Measurements from ENCODE around the gene CTNNA2.
"Not testable (repeated sequence)": the region's sequence is repeated elsewhere in the genome, so short reads cannot be mapped to it uniquely, and the experiment has no call there.

The CTNNA2 gene

GRCh38 chr2:80148906-80149305, 636.1 kb downstream of the CTNNA2 start:
- no peak for DNase-seq (ENCODE audit: low read depth)

- DNase-seq (ENCODE audit: low read depth) = no peak
These were observed 637.1 kb downstream of the CTNNA2 start for GRCh38 chr2:80149991-80150390.

GRCh38 chr2:80151248-80151647, 638.4 kb downstream of the CTNNA2 start:
- DNase-seq (ENCODE audit: low read depth) = no peak

- DNase-seq (ENCODE audit: low read depth) = no peak
These were observed 638.8 kb downstream of the CTNNA2 start for GRCh38 chr2:80151651-80152050.

GRCh38 chr2:80153151-80153550, 640.3 kb downstream of the CTNNA2 start:
- no peak for DNase-seq (ENCODE audit: low read depth)

GRCh38 chr2:80153768-80154167, 640.9 kb downstream of the CTNNA2 start:
- DNase-seq (ENCODE audit: low read depth) = no peak

- DNase-seq (ENCODE audit: low read depth) = no peak
These were observed 641.5 kb downstream of the CTNNA2 start for GRCh38 chr2:80154231-80154915.

- no peak for DNase-seq (ENCODE audit: low read depth)
These were observed 651.5 kb downstream of the CTNNA2 start for GRCh38 chr2:80164375-80164774.

GRCh38 chr2:80166483-80167171, 653.8 kb downstream of the CTNNA2 start:
- DNase-seq (ENCODE audit: low read depth) = no peak

- no peak for DNase-seq (ENCODE audit: low read depth)
These were observed 654.5 kb downstream of the CTNNA2 start for GRCh38 chr2:80167284-80167808.

- no peak for DNase-seq (ENCODE audit: low read depth)
These were observed 655.2 kb downstream of the CTNNA2 start for GRCh38 chr2:80168037-80168436.

- DNase-seq (ENCODE audit: low read depth) = no peak
These were observed 656.0 kb downstream of the CTNNA2 start for GRCh38 chr2:80168801-80169200.

GRCh38 chr2:80169811-80170594, 657.2 kb downstream of the CTNNA2 start:
- no peak for DNase-seq (ENCODE audit: low read depth)

- DNase-seq (ENCODE audit: low read depth) = no peak
These were observed 672.2 kb downstream of the CTNNA2 start for GRCh38 chr2:80185091-80185490.

- DNase-seq (ENCODE audit: low read depth) = no peak
These were observed 673.4 kb downstream of the CTNNA2 start for GRCh38 chr2:80186262-80186661.

GRCh38 chr2:80187156-80187555, 674.3 kb downstream of the CTNNA2 start:
- DNase-seq (ENCODE audit: low read depth) = no peak

- no peak for DNase-seq (ENCODE audit: low read depth)
These were observed 677.3 kb downstream of the CTNNA2 start for GRCh38 chr2:80190166-80190565.

GRCh38 chr2:80193566-80193965, 680.7 kb downstream of the CTNNA2 start:
- no peak for DNase-seq (ENCODE audit: low read depth)

GRCh38 chr2:80195034-80195433, 682.2 kb downstream of the CTNNA2 start:
- DNase-seq (ENCODE audit: low read depth) = no peak

GRCh38 chr2:80198042-80198441, 685.2 kb downstream of the CTNNA2 start:
- DNase-seq (ENCODE audit: low read depth) = no peak

GRCh38 chr2:80199504-80199903, 686.7 kb downstream of the CTNNA2 start:
- DNase-seq (ENCODE audit: low read depth) = no peak

GRCh38 chr2:80203929-80204328, 691.1 kb downstream of the CTNNA2 start:
- DNase-seq (ENCODE audit: low read depth) = not testable (repeated sequence)

GRCh38 chr2:80205498-80205897, 692.6 kb downstream of the CTNNA2 start:
- no peak for DNase-seq (ENCODE audit: low read depth)

Data from T-helper 22 cell (primary cell).